K562 (cell line): ENCODE data around the gene FANCG. TPM values are rescaled to one million over a fixed set of nuclear protein-coding genes. Genes with fewer than 3 reads are reported as not detected.

Experiments
- ATAC-seq: fragments of 200-7000 bp; cut with Tn5 transposase; 3 replicates; pipeline ENCODE4 v1.9.1; 2020; ENCODE audit warnings: moderate library complexity
- BruUV-seq: library from RNA; stranded (reverse); fragments of 400-500 nt; replicated peaks from 2 replicates; lab custom pipeline; 2021; lab: Mats Ljungman, UMichigan
- CTCF ChIA-PET: fragments of 300-600 bp; formaldehyde crosslinking; extraction: SDS; loops from one replicate; lab custom pipeline; 2021; ENCODE audit warnings: low intra/inter-chr PET ratio; lab: Yijun Ruan, JAX
- POLR2A ChIA-PET: fragments of 300-600, 350-650 bp; sonication (Branson Sonifier 250); formaldehyde crosslinking; extraction: SDS; loops from one replicate; lab custom pipeline; 2021; ENCODE audit warnings: antibody characterized with exemption, inconsistent platforms; lab: Yijun Ruan, JAX
- DNase-seq, 4 experiments: peaks; one replicate each; pipeline versions ENCODE4 v3.0.0 to v3.0.0-alpha.2; 2011 to 2018; ENCODE audit warnings: low spot score in 3 of 4, mixed read lengths in 3 of 4; ENCODE audit errors: extremely low read depth in 1 of 4
- FAIRE-seq: peaks from 2 replicates; lab custom pipeline; 2011; peaks lifted over from hg19 to GRCh38; lab: Jason Lieb, UNC
- H2AFZ ChIP-seq: 2 replicates; pipeline ENCODE4 v1.6.0; 2011; ENCODE audit warnings: low read depth, low read length, control low read depth, inconsistent platforms
- H3K27ac ChIP-seq: fragments of 200-600 bp; 3 replicates; pipeline ENCODE4 v1.8.0; 2011; ENCODE audit warnings: low read depth, mild to moderate bottlenecking, control low read depth, inconsistent platforms, low read length, moderate library complexity, mixed read lengths; ENCODE audit errors: extremely low read depth
- H3K27me3 ChIP-seq, 2 experiments: fragments of 300-600 bp in 1 of 2; 2 replicates in 1 of 2; 3 replicates in 1 of 2; pipeline versions ENCODE4 v1.6.0 to v1.8.0; 2011; ENCODE audit warnings: inconsistent platforms in 2 of 2, low read length in 2 of 2, mild to moderate bottlenecking in 1 of 2, mixed read lengths in 1 of 2, moderate library complexity in 1 of 2; ENCODE audit not compliant: control insufficient read depth in 2 of 2, insufficient read depth in 2 of 2
- H3K36me3 ChIP-seq: fragments of 300-600 bp; 3 replicates; pipeline ENCODE4 v1.8.0; 2011; ENCODE audit warnings: mild to moderate bottlenecking, low read length, inconsistent platforms; ENCODE audit not compliant: control insufficient read depth, insufficient read depth
- H3K4me1 ChIP-seq, 2 experiments: fragments of 200-600 bp in 1 of 2; replicated peaks in 1 of 2; 2 replicates in 1 of 2; 3 replicates in 1 of 2; pipeline versions ENCODE4 v1.5.1 to v1.8.0; 2011; ENCODE audit warnings: inconsistent platforms in 2 of 2, low read length in 2 of 2, mild to moderate bottlenecking in 1 of 2, mixed read lengths in 1 of 2, moderate library complexity in 1 of 2; ENCODE audit not compliant: control insufficient read depth in 2 of 2, insufficient read depth in 2 of 2
- H3K4me2 ChIP-seq: 2 replicates; pipeline ENCODE4 v1.6.1; 2011; ENCODE audit warnings: low read length, control low read depth, inconsistent platforms, mixed read lengths; ENCODE audit not compliant: insufficient read depth
- H3K4me3 ChIP-seq: fragments of 200-600 bp; sonication (generic), shearing (Covaris generic); 2 replicates; pipeline ENCODE4 v1.5.1; 2016; ENCODE audit warnings: control low read depth, inconsistent platforms
- H3K79me2 ChIP-seq: fragments of 200-600 bp; 3 replicates; pipeline ENCODE4 v1.8.0; 2011; ENCODE audit warnings: low read length, inconsistent platforms; ENCODE audit not compliant: control insufficient read depth, insufficient read depth
- H3K9ac ChIP-seq, 2 experiments: 2 replicates each; pipeline versions ENCODE4 v1.6.0 to v1.6.1; 2011; ENCODE audit warnings: low read depth in 2 of 2, low read length in 2 of 2, control low read depth in 1 of 2, inconsistent platforms in 1 of 2, mild to moderate bottlenecking in 1 of 2, mixed read lengths in 1 of 2; ENCODE audit not compliant: insufficient read depth in 1 of 2
- H3K9me1 ChIP-seq: one replicate; pipeline ENCODE4 v1.6.0; 2011; ENCODE audit warnings: inconsistent platforms, mild to moderate bottlenecking, low read length, moderate library complexity; ENCODE audit not compliant: control insufficient read depth, insufficient read depth
- H3K9me3 ChIP-seq: replicated peaks from 2 replicates; pipeline ENCODE4 v1.5.1; 2011; ENCODE audit warnings: low read depth, low read length, inconsistent platforms; ENCODE audit not compliant: control insufficient read depth, insufficient read depth
- H4K20me1 ChIP-seq: replicated peaks from 2 replicates; pipeline ENCODE4 v1.6.1; 2011; ENCODE audit warnings: low read length, inconsistent platforms, mixed read lengths; ENCODE audit not compliant: control insufficient read depth, insufficient read depth
- ATF3 ChIP-seq, 2 experiments: fragments of 450-650 bp in 1 of 2; sonication (generic) in 1 of 2; formaldehyde crosslinking in 1 of 2; IDR thresholded peaks in 1 of 2; conservative IDR thresholded peaks in 1 of 2; 2 replicates each; pipeline versions ENCODE4 v1.6.1 to v1.8.1; 2016 to 2023; ENCODE audit warnings: mild to moderate bottlenecking in 2 of 2, moderate library complexity in 2 of 2, inconsistent platforms in 1 of 2, missing genetic modification reagents in 1 of 2
- ELF2 ChIP-seq: fragments of 250-450 bp; sonication (Bioruptor Pico); IDR thresholded peaks from 2 replicates; pipeline ENCODE4 v1.5.0; 2021; ENCODE audit warnings: mild to moderate bottlenecking
- MAX ChIP-seq: sonication (generic); formaldehyde crosslinking; IDR thresholded peaks from 2 replicates; pipeline ENCODE4 v1.9.0; 2022; ENCODE audit warnings: mild to moderate bottlenecking, missing genetic modification reagents
- POLR2AphosphoS5 ChIP-seq: IDR thresholded peaks from 2 replicates; pipeline ENCODE4 v1.6.1; 2011; ENCODE audit warnings: mild to moderate bottlenecking, low read depth, low read length, moderate library complexity; ENCODE audit not compliant: control insufficient read depth, insufficient read depth
- PYGO2 ChIP-seq: fragments of 450-650 bp; IDR thresholded peaks from 2 replicates; pipeline ENCODE4 v1.6.1; 2016; ENCODE audit warnings: mild to moderate bottlenecking, missing genetic modification characterization, moderate library complexity, missing compliant biosample characterization
- RFX7 ChIP-seq: fragments of 250-450 bp; sonication (Bioruptor Pico); IDR thresholded peaks from 2 replicates; pipeline ENCODE4 v1.5.1; 2021; ENCODE audit warnings: mild to moderate bottlenecking
- ZNF197 ChIP-seq: fragments of 200-800 bp; sonication (Bioruptor generic); IDR thresholded peaks from 2 replicates; pipeline ENCODE4 v1.6.1; 2016; ENCODE audit warnings: low read depth, missing genetic modification characterization, missing compliant biosample characterization
- ZNF277 ChIP-seq: fragments of 250-450 bp; sonication (Bioruptor Pico); IDR thresholded peaks from 2 replicates; pipeline ENCODE4 v1.8.0; 2022; ENCODE audit warnings: inconsistent platforms, mild to moderate bottlenecking, moderate library complexity, borderline replicate concordance
- whole genome bisulfite sequencing: fragments of 100-300 bp; shearing (Covaris generic); methylation state at CpG from one replicate; pipeline ENCODE4 v1.1.6; 2016; ENCODE audit warnings: low coverage, mixed read lengths; ENCODE audit not compliant: insufficient coverage; ENCODE audit errors: missing lambda C conversion rate; 5-methylcytosine and 5-hydroxymethylcytosine counted together
- in situ Hi-C: fragments of 300-500 bp; cut with MboI; formaldehyde crosslinking; loops from 4 replicates; pipeline ENCODE4 v1.15.0; 2018; ENCODE audit warnings: inconsistent platforms, mixed read lengths
- intact Hi-C: fragments of 100-400 bp; cut with micrococcal nuclease; formaldehyde crosslinking; loops from 2 replicates; pipeline ENCODE4 v1.14.2; 2022
- polyA plus RNA-seq, 8 experiments: library from polyadenylated mRNA; depleted of rRNA in 4 of 8; stranded (reverse) in 5 of 8; unstranded in 3 of 8; fragments of >200 nt; fragmentation: Nextera tagmentation in 2 of 8; fragmentation: Illumina TruSeq in 1 of 8; extraction: Ambion mirVana in 2 of 8; extraction: Trizol in 1 of 8; gene quantifications; 2 replicates each; pipeline versions ENCODE4 v1.2.1 to v1.2.3, GENCODE V29; 2011 to 2014; ENCODE audit warnings: inconsistent platforms in 1 of 8, missing spikeins in 1 of 8
- total RNA-seq, 7 experiments: library from RNA; depleted of rRNA in 6 of 7; stranded (reverse); fragments of >200 nt in 6 of 7; fragmentation: Illumina TruSeq in 2 of 7; extraction: Trizol in 2 of 7; gene quantifications; 2 replicates each; pipeline versions ENCODE4 v1.2.1 to v1.2.3, GENCODE V29; 2011 to 2021; ENCODE audit warnings: low replicate concordance in 1 of 7

The FANCG gene
- total and polyA plus RNA-seq, 9 of the 15 experiments (the other 6 are each of a cell fraction or from before 2014, with no cell fraction given) = 7.5 to 43.9 (median 31.0) TPM

- Histone ChIP-seq H3K9me3 (no peaks in the 10 kb centered on the region; the same call in 1 of the 2 replicates), H3K9me1 (no peaks in the 10 kb centered on the region), H2AFZ (no peak overlapping the region), H3K27me3 (no peaks in the 10 kb centered on the region), H3K9ac (no peak overlapping the region), H4K20me1 (no peaks in the 10 kb centered on the region), H3K27ac (no peak overlapping the region), H3K4me1 (peaks cover 15 to 19% of the 10 kb centered on the region in 2 experiments; a peak in 4 of 5 replicates)
- ATAC-seq = no peak
- 65% methylated on average over 2 of the region's 3 CpGs for WGBS
- BruUV-seq = no TSS peak
- TF ChIP-seq PYGO2 (tag) = no peak
- TF ChIP-seq ZNF197 (CRISPR knock-in tag) = no peak
- no peak for TF ChIP-seq POLR2AphosphoS5
- TF ChIP-seq MAX (CRISPR knock-in tag) = no peak
- no peak for TF ChIP-seq RFX7
- TF ChIP-seq ZNF277 (CRISPR knock-in tag) = no peak
- TF ChIP-seq ATF3 (IDR thresholded peaks at IDR 0.05) = no peak
- no peak for TF ChIP-seq ATF3 (CRISPR knock-in tag; conservative IDR thresholded peaks at IDR 0.05)
- TF ChIP-seq ELF2 (CRISPR knock-in tag) = no peak
- TF ChIP-seq, all 486 proteins: peak for 0
- Histone ChIP-seq H3K4me3 (no peak overlapping the region), H3K4me2 (no peak overlapping the region), H3K79me2 (peaks cover 30% of the 10 kb centered on the region), H3K36me3 (peaks cover 45% of the 10 kb centered on the region; the same call in 2 of the 3 replicates)
- DNase-seq (no peak), FAIRE-seq (no peak)
- POLR2A ChIA-PET = interaction anchor here (0.7 to 1.8 kb wide), 5 partner anchors 17 to 421 kb away, joined by 3 to 4 read pairs (median 4); no protein-coding TSS in a partner anchor
- intact Hi-C loops (loop anchor here (2.0 kb wide), 2 partner anchors 17 to 25 kb away; partner anchors contain the start of genes ATOSB and VCP), in situ Hi-C loops (no loop called here)
- CTCF ChIA-PET = no interaction called here
Measured at GRCh38 chr9:35097573-35097972, 17.8 kb upstream of the FANCG start.
